DND-41 (cell line): ENCODE measurements around the gene SCNN1A.

Experiments
- ATAC-seq: fragments of 200-7000 bp; cut with Tn5 transposase; 3 replicates; pipeline ENCODE4 v1.9.1; 2021; ENCODE audit warnings: low read depth; ENCODE audit not compliant: insufficient read depth
- DNase-seq: peaks from one replicate; pipeline ENCODE4 v3.0.0-alpha.2; 2020
- H2AFZ ChIP-seq: 2 replicates; pipeline ENCODE4 v1.6.0; 2012; ENCODE audit warnings: low read depth, low read length
- H3K27ac ChIP-seq: 2 replicates; pipeline ENCODE4 v1.5.1; 2012; ENCODE audit warnings: low read length, inconsistent platforms
- H3K27me3 ChIP-seq: fragments of 200-600 bp; sonication (generic); 2 replicates; pipeline ENCODE4 v1.6.0; 2012; ENCODE audit warnings: low read length, mild to moderate bottlenecking, inconsistent platforms; ENCODE audit not compliant: insufficient read depth, poor library complexity
- H3K36me3 ChIP-seq: 2 replicates; pipeline ENCODE4 v1.5.1; 2012; ENCODE audit warnings: low read length, inconsistent platforms; ENCODE audit not compliant: insufficient read depth
- H3K4me1 ChIP-seq: 2 replicates; pipeline ENCODE4 v1.5.1; 2012; ENCODE audit warnings: mild to moderate bottlenecking, low read length; ENCODE audit not compliant: insufficient read depth
- H3K4me2 ChIP-seq: 2 replicates; pipeline ENCODE4 v1.6.0; 2012; ENCODE audit warnings: mild to moderate bottlenecking, moderate library complexity, low read length, inconsistent platforms; ENCODE audit not compliant: insufficient read depth
- H3K4me3 ChIP-seq, 2 experiments: fragments of 200-600 bp in 1 of 2; shearing (Covaris generic) in 1 of 2; 2 replicates each; pipeline ENCODE4 v1.5.1; 2012 to 2016; ENCODE audit warnings: inconsistent platforms in 2 of 2, low read length in 2 of 2, mild to moderate bottlenecking in 2 of 2, low read depth in 1 of 2, moderate library complexity in 1 of 2
- H3K79me2 ChIP-seq: 2 replicates; pipeline ENCODE4 v1.6.0; 2012; ENCODE audit warnings: low read length, inconsistent platforms; ENCODE audit not compliant: insufficient read depth
- H3K9ac ChIP-seq: 2 replicates; pipeline ENCODE4 v1.6.0; 2012; ENCODE audit warnings: low read depth, mild to moderate bottlenecking, inconsistent platforms, low read length, moderate library complexity
- H3K9me3 ChIP-seq: 2 replicates; pipeline ENCODE4 v1.5.1; 2012; ENCODE audit warnings: low read length, moderate library complexity, mild to moderate bottlenecking, inconsistent platforms; ENCODE audit not compliant: insufficient read depth, severe bottlenecking
- H4K20me1 ChIP-seq: 2 replicates; pipeline ENCODE4 v1.6.0; 2012; ENCODE audit warnings: low read length; ENCODE audit not compliant: insufficient read depth
- CTCF ChIP-seq: IDR thresholded peaks from 2 replicates; pipeline ENCODE4 v1.5.1; 2012; ENCODE audit warnings: borderline replicate concordance, low read length, moderate library complexity, mild to moderate bottlenecking; ENCODE audit not compliant: poor library complexity, severe bottlenecking; ENCODE audit errors: extremely low read depth
- EZH2 ChIP-seq: IDR thresholded peaks from 3 replicates; pipeline ENCODE4 v1.6.1; 2012; ENCODE audit warnings: borderline replicate concordance, low read depth, mild to moderate bottlenecking, moderate library complexity, low read length, inconsistent platforms; ENCODE audit not compliant: severe bottlenecking

Gene SCNN1A

GRCh38 chr12:6315704-6316597 lies 59.4 kb downstream of the SCNN1A start:
- no peak for DNase-seq

DNA sequence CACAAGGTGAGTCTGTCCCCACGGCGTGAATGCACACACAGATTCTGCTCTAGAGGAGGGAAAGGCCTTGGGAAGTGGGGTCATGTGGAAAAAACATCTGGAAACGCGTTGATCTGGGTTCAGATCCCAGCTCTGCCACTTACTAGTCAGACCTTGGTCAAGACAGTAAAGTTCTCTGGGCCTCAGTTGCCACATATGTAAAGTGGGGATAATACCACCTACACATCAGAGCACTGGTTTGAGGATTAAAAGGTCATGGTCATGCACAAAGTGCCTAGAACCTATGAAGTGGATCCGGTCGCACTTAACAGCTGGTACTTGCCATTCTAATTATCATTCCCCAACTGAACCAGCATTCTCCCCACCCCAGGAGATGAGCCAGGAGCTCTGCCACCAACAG lies 60.2 kb downstream of the SCNN1A start:
- Histone ChIP-seq H3K36me3 (no peaks in the 10 kb centered on the region), H3K27ac (no peak overlapping the region), H2AFZ (no peak overlapping the region), H4K20me1 (no peaks in the 10 kb centered on the region), H3K9me3 (no peaks in the 10 kb centered on the region), H3K79me2 (no peaks in the 10 kb centered on the region), H3K4me2 (no peak overlapping the region), H3K4me1 (no peaks in the 10 kb centered on the region), H3K9ac (no peak overlapping the region), H3K4me3 (no peak overlapping the region), H3K27me3 (no peaks in the 10 kb centered on the region)
- ATAC-seq (no peak), DNase-seq (no peak)
- TF ChIP-seq EZH2 (no peak), CTCF (no peak)

More at GRCh38 chr12:6315704-6316597, 59.4 kb downstream of the SCNN1A start:
- Histone ChIP-seq H3K9me3 (no peaks in the 10 kb centered on the region), H2AFZ (no peak overlapping the region), H3K27me3 (no peaks in the 10 kb centered on the region), H3K79me2 (no peaks in the 10 kb centered on the region), H4K20me1 (no peaks in the 10 kb centered on the region), H3K4me3 (no peak overlapping the region), H3K4me2 (no peak overlapping the region), H3K4me1 (no peaks in the 10 kb centered on the region), H3K27ac (no peak overlapping the region), H3K36me3 (no peaks in the 10 kb centered on the region), H3K9ac (no peak overlapping the region)
- ATAC-seq = no peak
- TF ChIP-seq CTCF (no peak), EZH2 (no peak)

DNA sequence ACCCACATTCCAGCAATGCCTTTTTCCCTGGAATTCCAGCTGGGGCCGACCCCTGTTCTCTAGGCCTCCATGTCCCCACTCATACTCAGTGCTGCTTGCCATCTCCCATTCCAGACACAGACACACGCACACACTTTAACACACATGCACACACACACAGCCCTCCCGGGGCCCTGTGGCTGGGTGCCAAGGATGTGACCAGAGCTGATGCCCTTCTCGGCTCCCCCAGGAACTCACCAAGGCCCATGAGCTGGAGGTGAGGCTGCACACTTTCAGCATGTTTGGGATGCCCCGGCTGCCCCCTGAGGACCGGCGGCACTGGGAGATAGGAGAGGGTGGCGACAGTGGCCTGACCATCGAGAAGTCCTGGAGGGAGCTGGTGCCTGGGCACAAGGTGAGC lies 60.6 kb downstream of the SCNN1A start:
- Histone ChIP-seq H3K36me3 (no peaks in the 10 kb centered on the region), H3K79me2 (no peaks in the 10 kb centered on the region), H3K4me2 (no peak overlapping the region), H3K9me3 (no peaks in the 10 kb centered on the region), H3K27me3 (no peaks in the 10 kb centered on the region), H3K4me1 (no peaks in the 10 kb centered on the region), H3K9ac (no peak overlapping the region), H3K4me3 (no peak overlapping the region), H4K20me1 (no peaks in the 10 kb centered on the region), H3K27ac (no peak overlapping the region), H2AFZ (no peak overlapping the region)
- DNase-seq = no peak
- ATAC-seq = no peak
- no peak for TF ChIP-seq EZH2
- TF ChIP-seq CTCF = no peak
